Myometrial cell (primary cell): ENCODE measurements around the gene OR4E1. TPM values are rescaled to one million over a fixed set of nuclear protein-coding genes. Genes with fewer than 3 reads are reported as not detected.

Experiments
- total RNA-seq: library from RNA; depleted of rRNA; stranded (reverse); fragments of >200 nt; gene quantifications from 2 replicates; pipeline ENCODE4 v1.2.3, GENCODE V29; 2015

The OR4E1 gene, protein sequence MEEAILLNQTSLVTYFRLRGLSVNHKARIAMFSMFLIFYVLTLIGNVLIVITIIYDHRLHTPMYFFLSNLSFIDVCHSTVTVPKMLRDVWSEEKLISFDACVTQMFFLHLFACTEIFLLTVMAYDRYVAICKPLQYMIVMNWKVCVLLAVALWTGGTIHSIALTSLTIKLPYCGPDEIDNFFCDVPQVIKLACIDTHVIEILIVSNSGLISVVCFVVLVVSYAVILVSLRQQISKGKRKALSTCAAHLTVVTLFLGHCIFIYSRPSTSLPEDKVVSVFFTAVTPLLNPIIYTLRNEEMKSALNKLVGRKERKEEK
- total RNA-seq, result not detected in 2 replicates

DNA sequence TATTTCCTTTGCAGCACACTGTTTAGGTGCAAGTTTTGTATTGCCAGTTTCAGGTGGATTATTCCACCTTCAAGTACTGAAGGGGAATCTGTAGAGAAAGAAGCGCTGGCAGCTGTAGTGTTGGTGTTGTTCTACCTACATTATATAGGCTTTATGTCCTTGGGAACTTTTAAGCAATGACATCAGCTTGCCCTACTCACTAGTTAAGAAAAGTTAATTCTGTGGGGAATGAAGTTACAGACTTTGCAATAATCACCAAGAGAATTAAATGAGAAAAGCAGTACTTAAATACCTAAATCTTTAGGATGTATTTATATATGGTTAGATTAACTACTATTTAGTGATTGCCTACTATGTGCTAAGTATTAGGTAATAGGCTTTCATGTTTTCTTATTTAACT lies at the start of gene OR4E1:
Gene OR4E1 (minus strand): TSS at position 101 of the 400 bp plus-strand sequence. CDS start 2,883 bp downstream, outside the sequence.

DNA sequence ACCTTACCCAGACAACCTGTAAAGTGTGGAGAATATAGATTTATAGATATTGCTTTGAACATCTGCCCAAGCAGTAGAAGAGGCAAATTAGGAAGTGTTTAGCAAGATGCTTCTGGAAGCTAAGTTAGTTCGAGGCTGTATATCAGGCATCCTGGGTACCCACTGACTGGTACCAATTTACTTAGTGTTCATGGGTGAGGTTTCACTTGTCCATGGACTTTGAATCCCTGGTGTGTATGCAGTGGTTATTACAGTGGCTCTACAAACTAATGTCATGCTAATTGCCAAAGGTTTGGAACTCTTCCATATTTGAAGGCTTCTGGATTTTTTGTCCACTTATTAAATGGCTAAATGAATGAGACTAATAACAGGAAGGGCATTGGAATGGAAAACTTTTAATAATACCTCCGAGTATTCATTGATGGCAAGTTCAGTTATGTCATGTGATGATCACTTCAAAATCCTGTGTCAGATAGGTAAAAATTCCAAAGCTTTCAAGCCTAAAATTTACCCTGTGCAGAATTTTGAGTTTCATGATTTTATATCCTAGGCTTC lies 20.2 kb downstream of the OR4E1 start, which contains the start of gene OR4E2:
Gene OR4E2 (plus strand): TSS at position 505 of the 555 bp plus-strand sequence. CDS start 11,248 bp downstream, outside the sequence.

DNA sequence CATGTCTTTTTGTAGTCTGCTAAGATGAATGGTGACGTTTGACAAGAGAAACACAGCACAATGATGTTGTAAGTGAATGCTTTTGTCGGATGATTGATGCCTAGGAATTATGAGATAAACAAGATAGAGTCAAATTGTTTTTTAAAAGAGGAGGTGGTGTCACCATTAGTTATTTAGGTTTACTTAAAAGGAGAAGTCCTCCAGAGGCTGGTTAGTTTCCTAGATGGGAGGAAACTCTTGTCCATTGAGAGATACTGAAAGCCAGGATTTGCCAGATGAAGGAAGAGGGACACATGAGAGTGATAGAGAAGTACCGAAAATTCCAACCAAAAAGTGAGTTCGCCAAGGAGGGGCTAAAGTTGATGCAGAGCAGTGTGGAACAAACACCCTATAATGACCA lies 38.8 kb downstream of the OR4E1 start, which contains the start of gene OR10G2:
Gene OR10G2 (minus strand): TSS at position 101 of the 400 bp plus-strand sequence. CDS start 98 bp downstream, at position 3.

Other genes with a start within 250 kb of the OR4E1 start
- 34.0 and 38.8 TPM in 2 replicates for gene CHD8, start 217.7 kb downstream of the OR4E1 start, total RNA-seq
- 21.4 and 39.2 TPM in 2 replicates for gene RAB2B, start 196.9 kb downstream of the OR4E1 start, total RNA-seq
- 18.7 and 29.4 TPM in 2 replicates for gene TOX4, start 196.6 kb downstream of the OR4E1 start, total RNA-seq
- 49.4 and 51.6 TPM in 2 replicates for gene METTL3, start 162.5 kb downstream of the OR4E1 start, total RNA-seq
- gene SALL2, start 147.5 kb downstream of the OR4E1 start, total RNA-seq, result 7.2 and 8.7 TPM in 2 replicates
- gene OR10G3, start 93.7 kb downstream of the OR4E1 start, total RNA-seq, result not detected in 2 replicates
- gene OR10G2, start 38.9 kb downstream of the OR4E1 start, total RNA-seq, result not detected in 2 replicates
- not detected in 2 replicates for gene OR4E2, start 20.0 kb downstream of the OR4E1 start, total RNA-seq